Fibroblast of mammary gland (primary cell): ENCODE measurements around the gene PLCG1.

Experiments
- DNase-seq: peaks from one replicate; pipeline ENCODE4 v3.0.0-alpha.2; 2010; ENCODE audit warnings: low read depth
- H3K4me3 ChIP-seq: 2 replicates; pipeline ENCODE4 v1.5.1; 2011; ENCODE audit warnings: low read depth, mild to moderate bottlenecking, low read length, moderate library complexity; ENCODE audit not compliant: control insufficient read depth
- CTCF ChIP-seq: conservative IDR thresholded peaks from 2 replicates; pipeline ENCODE4 v1.5.1; 2011; ENCODE audit warnings: low read depth, low read length, inconsistent platforms; ENCODE audit not compliant: control insufficient read depth, insufficient read depth

Gene PLCG1

GRCh38 chr20:41134362-41135186, 2.8 kb upstream of the PLCG1 start:
- no peak for DNase-seq
- H3K4me3 ChIP-seq: no peak overlapping the region
- no peak for TF ChIP-seq CTCF

- TF ChIP-seq CTCF: peak; percentile 70
- peak; percentile 30 for DNase-seq
- no peak overlapping the region for H3K4me3 ChIP-seq
Measured at GRCh38 chr20:41135187-41135887, 2.0 kb upstream of the PLCG1 start.

GRCh38 chr20:41135888-41136679, 1.3 kb upstream of the PLCG1 start:
- peak overlapping the region; percentile 53 for H3K4me3 ChIP-seq
- no peak for TF ChIP-seq CTCF
- no peak for DNase-seq

GRCh38 chr20:41137614-41138474, 501 bp downstream of the PLCG1 start:
- peak overlapping the region; percentile 71 for H3K4me3 ChIP-seq
- DNase-seq: peak; percentile 48
- no peak for TF ChIP-seq CTCF

- DNase-seq: no peak
- no peak for TF ChIP-seq CTCF
- peak overlapping the region; percentile 71 for H3K4me3 ChIP-seq
Measured at GRCh38 chr20:41138475-41139226, 1.3 kb downstream of the PLCG1 start.
